Thymus (tissue), 11 donors: Measurements from ENCODE around the gene DCAF16. TPM values are rescaled to one million over a fixed set of nuclear protein-coding genes. Genes with fewer than 3 reads are reported as not detected.

Experiments used
- DNase-seq, 9 donors: peaks; one replicate each; pipeline ENCODE4 v3.0.0-alpha.2; 2013; ENCODE audit warnings: low spot score in 9 of 9, low read depth in 6 of 9, missing footprints in 1 of 9
- H3K27ac ChIP-seq, 2 donors: one replicate each; pipeline ENCODE4 v1.5.1; 2013; ENCODE audit warnings: control low read depth in 1 of 2, low read depth in 1 of 2, low read length in 1 of 2, mild to moderate bottlenecking in 1 of 2, moderate library complexity in 1 of 2
- H3K27me3 ChIP-seq, 2 donors: one replicate each; pipeline ENCODE4 v1.5.1; 2013; ENCODE audit warnings: low read length in 1 of 2; ENCODE audit not compliant: control insufficient read depth in 2 of 2, insufficient read depth in 1 of 2
- H3K36me3 ChIP-seq, 2 donors: one replicate each; pipeline ENCODE4 v1.5.1; 2013; ENCODE audit warnings: low read length in 1 of 2, mild to moderate bottlenecking in 1 of 2, moderate library complexity in 1 of 2; ENCODE audit not compliant: control insufficient read depth in 2 of 2, insufficient read depth in 2 of 2
- H3K4me1 ChIP-seq, 2 donors: one replicate each; pipeline ENCODE4 v1.5.1; 2013; ENCODE audit warnings: low read length in 2 of 2; ENCODE audit not compliant: control insufficient read depth in 2 of 2, insufficient read depth in 2 of 2
- H3K4me3 ChIP-seq, 2 donors: one replicate each; pipeline ENCODE4 v1.5.1; 2013; ENCODE audit warnings: low read length in 2 of 2, control low read depth in 1 of 2, mild to moderate bottlenecking in 1 of 2
- H3K9me3 ChIP-seq, 2 donors: one replicate each; pipeline ENCODE4 v1.5.1; 2013; ENCODE audit warnings: low read length in 1 of 2, mild to moderate bottlenecking in 1 of 2; ENCODE audit not compliant: control insufficient read depth in 2 of 2, insufficient read depth in 1 of 2
- WGBS: extraction: QIAGEN DNeasy Blood & Tissue Kit; methylation state at CpG from one replicate; pipeline ENCODE4 v1.1.7; 2013; 5-methylcytosine and 5-hydroxymethylcytosine counted together
- polyA plus RNA-seq: library from polyadenylated mRNA; stranded (reverse); fragments of 200-250 nt; gene quantifications from one replicate; pipeline ENCODE4 v1.2.3, GENCODE V29; 2013
- total RNA-seq: library from RNA; stranded (reverse); fragments of 120-200 nt; gene quantifications from one replicate; pipeline ENCODE4 v1.2.4, GENCODE V29; 2013
- donor health status: healthy.

DCAF16 gene
- total and polyA plus RNA-seq, 2 donors: 21.3 to 30.5 TPM

DNA sequence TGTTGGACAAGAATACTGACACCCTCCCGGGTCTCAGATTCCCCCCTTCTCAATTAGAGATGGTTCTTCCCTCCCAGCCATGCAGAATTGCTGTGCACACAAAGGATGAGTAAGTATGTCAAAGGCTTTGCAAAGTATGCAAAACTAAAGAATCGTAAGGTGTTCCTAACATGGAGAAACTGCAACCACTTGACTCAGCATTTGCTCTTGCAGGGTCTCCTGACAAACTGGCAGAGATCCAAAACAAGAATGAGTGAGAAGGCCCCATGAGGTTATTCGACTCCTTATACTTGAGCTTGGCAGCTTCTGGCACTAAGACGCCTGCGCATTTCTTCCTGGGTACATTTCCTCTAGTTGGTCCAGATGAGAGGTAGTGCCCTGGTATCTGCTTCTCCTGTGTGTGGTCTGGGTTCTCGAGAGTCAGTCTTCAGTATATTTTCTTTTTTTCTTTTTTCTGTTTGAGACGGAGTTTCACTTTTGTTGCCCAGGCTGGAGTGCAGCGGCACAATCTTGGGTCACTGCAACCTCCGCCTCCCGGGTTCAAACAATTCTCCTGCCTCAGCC, 37.3 kb downstream of the DCAF16 start:
- DNase-seq: no peak
- 72% methylated on average over 10 of the region's 10 CpGs for WGBS
- H3K36me3 ChIP-seq: no peaks in the 10 kb centered on the region

GRCh38 chr4:17771284-17771908, 39.2 kb downstream of the DCAF16 start:
- WGBS: 92% methylated on average over 8 of the region's 8 CpGs
- Histone ChIP-seq H3K4me3 (no peak overlapping the region), H3K27ac (peak overlapping the region; percentile 42 to 45), H3K36me3 (no peaks in the 10 kb centered on the region), H3K9me3 (peaks cover 0 to 8% of the 10 kb centered on the region in 2 donors), H3K27me3 (no peaks in the 10 kb centered on the region), H3K4me1 (no peaks in the 10 kb centered on the region)
- no peak for DNase-seq

More for the DNA sequence above, 37.3 kb downstream of the DCAF16 start:
- Histone ChIP-seq H3K27me3 (no peaks in the 10 kb centered on the region), H3K4me3 (no peak overlapping the region), H3K4me1 (no peaks in the 10 kb centered on the region), H3K27ac (no peak overlapping the region), H3K9me3 (no peaks in the 10 kb centered on the region)

DNA sequence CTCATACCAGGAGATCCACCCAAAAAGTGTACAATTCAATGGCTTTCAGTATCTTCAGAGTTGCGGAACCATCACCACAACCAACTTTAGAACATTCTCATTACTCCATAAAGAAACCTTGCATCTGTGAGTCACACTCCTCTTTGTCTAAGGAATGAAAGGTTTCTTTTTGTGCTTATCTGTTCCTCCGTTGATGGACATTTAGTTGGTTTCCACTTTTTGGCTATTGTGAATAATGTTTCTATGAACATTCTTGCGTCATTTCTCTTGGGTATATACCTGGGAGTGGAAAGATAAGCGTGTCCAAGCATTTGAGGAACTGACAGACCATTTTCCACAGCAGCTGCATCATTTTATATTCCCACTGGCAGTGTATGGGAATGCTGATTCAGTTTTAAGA, 39.7 kb downstream of the DCAF16 start:
- Histone ChIP-seq H3K9me3 (peaks cover 0 to 8% of the 10 kb centered on the region in 2 donors), H3K36me3 (no peaks in the 10 kb centered on the region), H3K27ac (peak overlapping the region; percentile 42 to 45), H3K4me3 (no peak overlapping the region), H3K4me1 (no peaks in the 10 kb centered on the region), H3K27me3 (no peaks in the 10 kb centered on the region)
- no peak for DNase-seq
- WGBS: 93% methylated on average over 4 of the region's 4 CpGs

DNA sequence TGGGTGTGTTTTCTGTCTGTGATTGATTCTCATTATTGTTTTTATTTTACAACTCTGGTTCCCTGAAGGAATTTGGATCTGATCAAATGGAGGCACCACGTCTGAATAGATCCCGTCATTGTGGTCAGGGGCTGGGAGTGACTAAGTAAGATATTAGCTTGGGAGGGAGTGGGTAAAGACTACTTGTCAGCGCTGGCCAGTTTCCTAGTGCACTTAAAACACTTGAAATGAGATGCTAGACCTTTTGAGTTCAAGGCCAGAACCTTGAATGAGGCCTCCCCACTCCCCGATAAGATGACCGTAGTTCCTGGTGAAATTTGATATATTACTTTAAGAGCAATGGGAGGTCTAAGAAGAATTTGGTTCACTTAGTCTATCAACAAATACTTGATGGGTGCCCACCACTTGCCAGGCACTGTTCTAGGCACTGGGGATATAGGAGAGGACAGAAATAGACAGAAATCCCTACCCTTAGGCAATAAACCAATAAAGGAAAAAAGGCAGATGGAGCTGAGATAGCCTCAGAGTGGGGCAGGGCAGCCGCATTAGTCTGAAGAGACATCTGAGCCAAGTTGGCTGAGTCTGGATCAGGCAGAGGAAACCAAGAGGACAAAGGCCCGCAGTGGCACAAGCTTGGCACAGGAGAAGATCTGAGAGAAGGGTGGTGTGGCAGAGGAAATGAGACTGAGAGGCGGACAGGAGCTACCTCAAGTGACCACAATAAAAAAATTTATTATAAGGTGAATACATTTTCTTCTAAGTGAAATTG, 41.0 kb downstream of the DCAF16 start:
- no peaks in the 10 kb centered on the region for H3K27me3 ChIP-seq
- no peak overlapping the region for H3K27ac ChIP-seq
- DNase-seq: no peak
- WGBS: 96% methylated on average over 8 of the region's 8 CpGs
- peaks cover 0 to 8% of the 10 kb centered on the region in 2 donors for H3K9me3 ChIP-seq
- H3K36me3 ChIP-seq: no peaks in the 10 kb centered on the region
- H3K4me3 ChIP-seq: no peak overlapping the region
- H3K4me1 ChIP-seq: peaks cover 0 to 2% of the 10 kb centered on the region in 2 donors

DNA sequence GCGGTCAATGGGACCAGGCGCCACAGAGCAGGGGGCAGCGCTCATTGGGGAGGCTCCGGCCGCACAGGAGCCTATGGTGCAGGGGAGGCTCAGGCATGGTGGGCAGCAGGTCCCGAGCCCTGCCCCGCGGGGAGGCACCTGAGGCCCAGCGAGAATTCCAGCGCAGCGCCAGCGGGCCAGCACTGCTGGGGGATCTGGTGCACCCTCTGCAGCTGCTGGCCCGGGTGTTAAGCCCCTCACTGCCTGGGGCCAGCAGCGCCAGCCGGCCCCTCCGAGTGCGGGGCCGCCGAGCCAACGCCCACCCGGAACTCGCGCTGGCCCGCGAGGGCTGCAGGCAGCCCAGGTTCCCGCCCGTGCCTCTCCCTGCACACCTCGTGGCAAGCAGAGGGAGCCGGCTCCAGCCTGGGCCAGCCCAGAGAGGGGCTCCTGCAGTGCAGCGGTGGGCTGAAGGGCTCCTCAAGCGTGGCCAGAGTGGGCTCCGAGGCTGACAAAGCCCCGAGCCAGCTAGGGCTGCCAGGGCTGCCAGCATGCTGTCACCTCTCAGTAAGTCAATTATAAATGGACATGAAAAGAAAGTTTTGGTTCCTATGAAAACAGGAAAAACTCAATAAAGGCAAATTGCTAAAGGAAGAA, 43.6 kb downstream of the DCAF16 start:
- 92% methylated on average over 33 of the region's 33 CpGs for WGBS
- H3K4me3 ChIP-seq: no peak overlapping the region
- peaks cover 0 to 8% of the 10 kb centered on the region in 2 donors for H3K9me3 ChIP-seq
- H3K27me3 ChIP-seq: no peaks in the 10 kb centered on the region
- DNase-seq: no peak
- no peaks in the 10 kb centered on the region for H3K36me3 ChIP-seq
- no peak overlapping the region for H3K27ac ChIP-seq
- H3K4me1 ChIP-seq: peaks cover 0 to 2% of the 10 kb centered on the region in 2 donors

- Histone ChIP-seq H3K4me1 (peaks cover 0 to 2% of the 10 kb centered on the region in 2 donors), H3K9me3 (peaks cover 0 to 8% of the 10 kb centered on the region in 2 donors), H3K27me3 (no peaks in the 10 kb centered on the region), H3K36me3 (no peaks in the 10 kb centered on the region), H3K4me3 (no peak overlapping the region), H3K27ac (no peak overlapping the region)
- no peak for DNase-seq
- 24% methylated on average over 11 of the region's 11 CpGs for WGBS
Measured at GRCh38 chr4:17765514-17766286, 44.9 kb downstream of the DCAF16 start.

GRCh38 chr4:17763931-17764330, 46.6 kb downstream of the DCAF16 start:
- H3K4me1 ChIP-seq: peaks cover 0 to 2% of the 10 kb centered on the region in 2 donors
- 88% methylated on average over 5 of the region's 5 CpGs for WGBS
- DNase-seq: no peak
- H3K36me3 ChIP-seq: no peaks in the 10 kb centered on the region
- no peak overlapping the region for H3K27ac ChIP-seq
- peaks cover 0 to 8% of the 10 kb centered on the region in 2 donors for H3K9me3 ChIP-seq
- no peaks in the 10 kb centered on the region for H3K27me3 ChIP-seq
- H3K4me3 ChIP-seq: no peak overlapping the region

- 100% methylated on average over 3 of the region's 3 CpGs for WGBS
Measured at GRCh38 chr4:17763416-17763815, 47.1 kb downstream of the DCAF16 start.

More at GRCh38 chr4:17763416-17763815, 47.1 kb downstream of the DCAF16 start:
- Histone ChIP-seq H3K4me3 (no peak overlapping the region), H3K27me3 (no peaks in the 10 kb centered on the region), H3K27ac (no peak overlapping the region), H3K4me1 (peaks cover 0 to 2% of the 10 kb centered on the region in 2 donors), H3K9me3 (peaks cover 0 to 8% of the 10 kb centered on the region in 2 donors), H3K36me3 (no peaks in the 10 kb centered on the region)
- no peak for DNase-seq
